CD4-positive, CD25-positive, alpha-beta regulatory T cell (primary cell): ENCODE measurements around the gene PHACTR3. TPM values are rescaled to one million over a fixed set of nuclear protein-coding genes. Genes with fewer than 3 reads are reported as not detected.
A peak's percentile ranks its signal among the peaks of the same experiment; 100 is the strongest.
"Not testable (repeated sequence)": the region's sequence is repeated elsewhere in the genome, so short reads cannot be mapped to it uniquely, and the experiment has no call there.

ENCODE experiments used
- ATAC-seq, 2 donors: fragments of 150-1000 bp; cut with Tn5 transposase; one replicate each; pipeline ENCODE4 v1.10.0; 2021; ENCODE audit warnings: low read depth in 2 of 2, moderate number of reproducible peaks in 2 of 2, moderate library complexity in 1 of 2
- DNase-seq, 3 donors: peaks; one replicate each; pipeline versions ENCODE4 v3.0.0 to v3.0.0-alpha.2; 2012 to 2022; ENCODE audit warnings: mixed read lengths in 1 of 3
- H3K27ac ChIP-seq: one replicate; pipeline ENCODE4 v1.7.0; 2013; ENCODE audit warnings: mild to moderate bottlenecking, low read length; ENCODE audit not compliant: insufficient read depth, poor library complexity, severe bottlenecking
- H3K27me3 ChIP-seq: one replicate; pipeline ENCODE4 v1.7.0; 2013; ENCODE audit warnings: low read length; ENCODE audit not compliant: control insufficient read depth, insufficient read depth
- H3K36me3 ChIP-seq: one replicate; pipeline ENCODE4 v1.7.0; 2013; ENCODE audit warnings: mild to moderate bottlenecking, low read length, moderate library complexity; ENCODE audit not compliant: control insufficient read depth, insufficient read depth
- H3K4me1 ChIP-seq: 2 replicates; pipeline ENCODE4 v1.7.0; 2013; ENCODE audit warnings: mild to moderate bottlenecking, low read length; ENCODE audit not compliant: insufficient read depth, control insufficient read depth, poor library complexity, severe bottlenecking
- H3K4me3 ChIP-seq: one replicate; pipeline ENCODE4 v1.7.0; 2013; ENCODE audit warnings: low read depth, mild to moderate bottlenecking, low read length, moderate library complexity
- H3K9me3 ChIP-seq, 2 experiments: 1 replicate in 1 of 2; 2 replicates in 1 of 2; pipeline ENCODE4 v1.7.0; 2013; ENCODE audit warnings: low read length in 2 of 2, mild to moderate bottlenecking in 1 of 2, moderate library complexity in 1 of 2; ENCODE audit not compliant: control insufficient read depth in 2 of 2
- H3K27ac Mint-ChIP-seq, 3 donors: one replicate each; pipeline ENCODE4 v1.8.0; 2020 to 2022; ENCODE audit warnings: mild to moderate bottlenecking in 3 of 3, mixed read lengths in 3 of 3, moderate library complexity in 2 of 3
- H3K27me3 Mint-ChIP-seq: one replicate; pipeline ENCODE4 v1.8.0; 2022; ENCODE audit warnings: mild to moderate bottlenecking, mixed read lengths
- H3K36me3 Mint-ChIP-seq: one replicate; pipeline ENCODE4 v1.8.0; 2020; ENCODE audit warnings: mixed read lengths
- H3K4me1 Mint-ChIP-seq, 4 donors: one replicate each; pipeline ENCODE4 v1.8.0; 2020 to 2022; ENCODE audit warnings: mixed read lengths in 4 of 4, mild to moderate bottlenecking in 1 of 4
- H3K4me3 Mint-ChIP-seq, 4 donors: one replicate each; pipeline ENCODE4 v1.8.0; 2020 to 2022; ENCODE audit warnings: mild to moderate bottlenecking in 4 of 4, mixed read lengths in 4 of 4, moderate library complexity in 3 of 4
- H3K9me3 Mint-ChIP-seq, 7 donors: one replicate each; pipeline ENCODE4 v1.8.0; 2020 to 2022; ENCODE audit warnings: mixed read lengths in 7 of 7, mild to moderate bottlenecking in 3 of 7, moderate library complexity in 2 of 7
- polyA plus RNA-seq, 4 donors: library from polyadenylated mRNA; unstranded; fragments of 300-500 nt; fragmentation: Illumina TruSeq; gene quantifications; one replicate each; pipeline ENCODE4 v1.2.3, GENCODE V29; 2021
- total RNA-seq: library from RNA; stranded (reverse); gene quantifications from one replicate; pipeline ENCODE4 v1.2.3, GENCODE V29; 2022

The PHACTR3 gene
- not detected for total RNA-seq
- not detected for polyA plus RNA-seq

DNA sequence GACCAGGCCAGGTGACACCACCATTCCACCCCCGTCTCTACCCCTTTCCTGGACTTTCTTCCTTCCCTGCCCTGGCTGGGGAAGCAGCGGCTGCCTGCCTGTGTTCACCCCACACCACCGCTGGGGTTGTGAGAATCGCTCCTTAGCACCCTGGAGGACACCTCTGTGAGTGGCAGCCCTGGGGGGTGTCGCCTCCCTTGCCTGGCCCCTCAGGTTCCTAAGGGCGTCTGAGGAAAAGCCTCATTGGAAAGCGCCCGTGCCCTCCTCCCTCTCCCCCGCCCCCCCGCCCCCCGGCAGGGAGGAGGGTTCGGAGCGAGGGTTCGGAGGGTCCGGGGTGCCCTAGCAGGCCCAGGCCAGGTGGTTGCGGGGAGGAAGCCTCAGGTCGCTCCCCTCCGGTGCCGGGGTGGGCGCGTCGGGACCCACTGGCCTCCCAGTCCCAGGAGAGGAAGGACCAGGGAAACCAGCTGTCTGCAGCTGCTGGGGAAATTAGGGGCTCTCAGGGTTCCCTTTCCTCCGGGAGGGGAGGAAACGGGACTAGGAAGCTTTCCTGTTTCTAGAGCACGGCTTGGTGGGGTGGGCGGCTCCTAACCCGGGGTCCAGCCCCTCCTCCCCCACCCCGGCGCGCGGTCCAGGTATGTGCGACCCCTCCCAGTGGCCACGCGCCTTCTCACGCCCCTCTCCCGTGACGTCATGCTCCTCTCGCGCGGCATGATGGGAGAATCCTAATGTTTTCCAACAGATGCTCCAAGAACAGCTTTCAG is at the start of gene PHACTR3:
PHACTR3 (plus strand) TSS at position 760 of the 761 bp plus-strand sequence. CDS start 475 bp downstream, outside the sequence.
- H3K4me3 Mint-ChIP-seq, result no peak within 1 kb of the TSS
- Histone ChIP-seq H3K27me3 (peaks cover 5% of the 10 kb centered on the region), H3K27ac (no peak within 1 kb of the TSS), H3K36me3 (no peaks in the 10 kb centered on the region), H3K4me3 (no peak within 1 kb of the TSS), H3K9me3 (no peaks in the 10 kb centered on the region), H3K4me1 (no peaks in the 10 kb centered on the region)
- peaks cover 0 to under 1% (median 0%) of the 10 kb centered on the region in 4 donors for H3K4me1 Mint-ChIP-seq
- no peak for ATAC-seq
- H3K36me3 Mint-ChIP-seq, result no peaks in the 10 kb centered on the region
- peaks cover 0 to 3% (median 0%) of the 10 kb centered on the region in 7 donors for H3K9me3 Mint-ChIP-seq
- peaks cover 58% of the 10 kb centered on the region for H3K27me3 Mint-ChIP-seq
- H3K27ac Mint-ChIP-seq, result no peak within 1 kb of the TSS
- DNase-seq, result no peak

GRCh38 chr20:59557733-59558529 is 46.4 kb upstream of the PHACTR3 start:
- not testable (repeated sequence) for H3K4me3 Mint-ChIP-seq, ATAC-seq, H3K27ac Mint-ChIP-seq, H3K27me3 ChIP-seq, H3K4me3 ChIP-seq, H3K27ac ChIP-seq, H3K9me3 Mint-ChIP-seq, H3K4me1 ChIP-seq, H3K9me3 ChIP-seq, DNase-seq, H3K27me3 Mint-ChIP-seq, H3K36me3 Mint-ChIP-seq, H3K4me1 Mint-ChIP-seq, H3K36me3 ChIP-seq

GRCh38 chr20:59559024-59559817 is 45.1 kb upstream of the PHACTR3 start:
- H3K4me3 Mint-ChIP-seq, result no peak overlapping the region
- Histone ChIP-seq H3K36me3 (no peaks in the 10 kb centered on the region), H3K27me3 (no peaks in the 10 kb centered on the region), H3K4me1 (no peaks in the 10 kb centered on the region), H3K9me3 (no peaks in the 10 kb centered on the region), H3K4me3 (no peak overlapping the region), H3K27ac (no peak overlapping the region)
- no peak overlapping the region for H3K27ac Mint-ChIP-seq
- DNase-seq, result no peak
- H3K36me3 Mint-ChIP-seq, result no peaks in the 10 kb centered on the region
- no peak for ATAC-seq
- peaks cover 4% of the 10 kb centered on the region for H3K27me3 Mint-ChIP-seq
- H3K9me3 Mint-ChIP-seq, result peaks cover 0 to 1% (median 0%) of the 10 kb centered on the region in 7 donors
- no peaks in the 10 kb centered on the region for H3K4me1 Mint-ChIP-seq

- Mint-ChIP-seq H3K27me3 (peaks cover 4% of the 10 kb centered on the region), H3K9me3 (peaks cover 0 to 1% (median 0%) of the 10 kb centered on the region in 7 donors), H3K4me3 (no peak overlapping the region), H3K36me3 (no peaks in the 10 kb centered on the region), H3K27ac (peak overlapping the region in 1 of 3 donors; percentile 49), H3K4me1 (no peaks in the 10 kb centered on the region)
- no peaks in the 10 kb centered on the region for H3K27me3 ChIP-seq
- H3K4me3 ChIP-seq, result no peak overlapping the region
- H3K4me1 ChIP-seq, result no peaks in the 10 kb centered on the region
- H3K9me3 ChIP-seq, result no peaks in the 10 kb centered on the region
- H3K27ac ChIP-seq, result no peak overlapping the region
- H3K36me3 ChIP-seq, result no peaks in the 10 kb centered on the region
- ATAC-seq (no peak), DNase-seq (no peak)
Observed at GRCh38 chr20:59559863-59560262, 44.5 kb upstream of the PHACTR3 start.

DNA sequence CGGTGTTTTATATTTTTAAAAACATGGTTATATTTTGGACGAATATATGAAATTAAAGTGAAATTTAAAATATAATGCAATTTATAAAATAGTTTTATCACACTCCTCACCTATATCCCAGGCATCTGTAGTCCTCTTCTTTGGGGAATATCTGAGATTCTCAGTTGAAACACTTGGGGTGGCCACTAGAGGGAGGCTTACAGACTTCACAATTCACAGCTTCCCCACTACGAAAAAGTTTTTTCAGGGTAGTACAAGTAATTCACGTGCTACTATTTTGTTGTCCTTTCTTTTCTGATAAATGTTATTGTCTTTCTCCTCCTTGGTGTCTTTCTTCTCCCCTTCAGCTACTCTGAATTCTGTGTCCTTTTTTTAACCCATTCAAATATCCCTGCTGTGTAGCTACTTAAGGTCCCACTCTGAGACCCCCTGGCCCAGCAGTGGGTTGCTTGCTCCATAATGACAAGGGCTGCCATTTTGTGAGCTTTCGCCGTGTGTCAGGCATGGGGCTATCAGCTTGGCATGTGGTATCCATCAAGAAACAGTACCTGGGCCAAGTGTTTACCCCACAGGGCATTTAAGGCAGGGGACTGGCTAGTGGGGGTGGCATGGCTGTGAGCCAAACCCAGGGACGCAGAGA is 43.6 kb upstream of the PHACTR3 start:
- no peaks in the 10 kb centered on the region for H3K36me3 Mint-ChIP-seq
- H3K9me3 Mint-ChIP-seq, result peaks cover 0 to 1% (median 0%) of the 10 kb centered on the region in 7 donors
- no peaks in the 10 kb centered on the region for H3K36me3 ChIP-seq
- no peaks in the 10 kb centered on the region for H3K27me3 ChIP-seq
- H3K9me3 ChIP-seq, result no peaks in the 10 kb centered on the region
- no peaks in the 10 kb centered on the region for H3K4me1 Mint-ChIP-seq
- no peak overlapping the region for H3K27ac ChIP-seq
- H3K4me3 ChIP-seq, result no peak overlapping the region
- ATAC-seq, result no peak
- no peak overlapping the region for H3K4me3 Mint-ChIP-seq
- peaks cover 2% of the 10 kb centered on the region for H3K27me3 Mint-ChIP-seq
- no peaks in the 10 kb centered on the region for H3K4me1 ChIP-seq
- peak in 1 of 3 donors; percentile 6 for DNase-seq
- no peak overlapping the region for H3K27ac Mint-ChIP-seq

- no peak for DNase-seq
- H3K27me3 ChIP-seq, result no peaks in the 10 kb centered on the region
- no peaks in the 10 kb centered on the region for H3K36me3 Mint-ChIP-seq
- no peaks in the 10 kb centered on the region for H3K4me1 ChIP-seq
- H3K4me3 ChIP-seq, result no peak overlapping the region
- H3K27me3 Mint-ChIP-seq, result no peaks in the 10 kb centered on the region
- no peak for ATAC-seq
- H3K27ac Mint-ChIP-seq, result no peak overlapping the region
- H3K27ac ChIP-seq, result no peak overlapping the region
- peaks cover 0 to 1% (median 0%) of the 10 kb centered on the region in 7 donors for H3K9me3 Mint-ChIP-seq
- H3K4me1 Mint-ChIP-seq, result no peaks in the 10 kb centered on the region
- H3K36me3 ChIP-seq, result no peaks in the 10 kb centered on the region
- no peaks in the 10 kb centered on the region for H3K9me3 ChIP-seq
- H3K4me3 Mint-ChIP-seq, result no peak overlapping the region
Observed at GRCh38 chr20:59561228-59561605, 43.1 kb upstream of the PHACTR3 start.

DNA sequence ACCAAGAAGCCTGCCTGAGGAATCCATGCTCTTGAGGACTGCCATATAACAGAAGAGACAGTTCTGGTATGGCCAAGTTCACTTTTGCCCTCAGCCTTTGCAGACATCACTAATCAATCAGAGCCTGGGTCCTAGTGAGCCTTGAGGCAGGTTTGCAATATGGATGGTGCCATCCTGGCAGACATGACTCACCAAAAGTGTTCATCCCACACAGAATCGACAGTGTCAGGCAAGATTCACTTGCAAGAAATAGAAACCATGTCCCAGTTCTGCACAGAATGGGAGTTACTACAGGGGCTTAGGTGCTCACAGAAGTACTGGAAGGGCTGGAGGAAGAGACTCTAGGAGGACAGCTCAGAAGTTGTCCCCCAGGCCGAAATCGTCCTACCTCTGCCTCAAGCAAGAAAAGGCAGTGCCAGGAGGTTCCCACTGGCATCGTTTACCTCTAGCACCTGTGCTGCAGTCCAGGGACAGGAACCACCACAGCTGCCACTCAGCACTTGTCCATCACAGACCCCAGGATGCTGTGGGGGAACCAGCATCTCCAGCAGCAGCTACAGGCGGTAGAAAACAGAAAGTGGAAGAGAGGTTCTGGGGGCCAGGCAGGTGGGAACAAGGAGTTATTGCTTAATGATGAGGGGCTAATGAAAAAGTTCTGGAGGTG is 42.6 kb upstream of the PHACTR3 start:
- Mint-ChIP-seq H3K27ac (no peak overlapping the region), H3K36me3 (no peaks in the 10 kb centered on the region), H3K4me1 (no peaks in the 10 kb centered on the region), H3K9me3 (peaks cover 0 to 1% (median 0%) of the 10 kb centered on the region in 7 donors), H3K27me3 (no peaks in the 10 kb centered on the region), H3K4me3 (no peak overlapping the region)
- no peaks in the 10 kb centered on the region for H3K4me1 ChIP-seq
- H3K4me3 ChIP-seq, result no peak overlapping the region
- no peak overlapping the region for H3K27ac ChIP-seq
- ATAC-seq, result no peak
- H3K9me3 ChIP-seq, result no peaks in the 10 kb centered on the region
- H3K27me3 ChIP-seq, result no peaks in the 10 kb centered on the region
- no peak for DNase-seq
- no peaks in the 10 kb centered on the region for H3K36me3 ChIP-seq
